NOMO-1 (cell line): ENCODE measurements around the gene KRT83.
"Not testable (repeated sequence)": the region's sequence is repeated elsewhere in the genome, so short reads cannot be mapped to it uniquely, and the experiment has no call there.

Source experiments
- DNase-seq, 2 experiments: peaks; one replicate each; lab custom pipeline; 2025; ENCODE audit not compliant: unreplicated experiment in 2 of 2; lab: John Stamatoyannopoulos, UW

KRT83 gene

DNA sequence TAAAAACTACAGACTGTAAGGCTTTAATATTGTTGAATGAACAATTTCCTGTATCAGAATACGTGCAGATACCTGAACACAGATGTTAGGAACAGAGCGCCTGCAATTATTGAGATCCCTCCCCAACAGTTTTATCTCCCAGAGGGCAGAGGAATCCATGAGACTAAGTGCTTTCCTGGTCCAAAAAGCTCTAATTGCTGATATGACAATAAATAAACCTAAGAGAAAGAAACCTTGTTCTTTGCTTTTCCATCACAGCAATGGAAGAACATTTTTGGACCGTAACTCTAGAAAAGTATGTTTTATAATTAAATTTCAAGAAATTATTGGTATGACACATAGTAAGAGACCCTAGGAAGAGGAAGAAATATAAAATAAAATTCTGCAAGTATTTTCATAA, 13.0 kb upstream of the KRT83 start:
- DNase-seq: no peak

DNA sequence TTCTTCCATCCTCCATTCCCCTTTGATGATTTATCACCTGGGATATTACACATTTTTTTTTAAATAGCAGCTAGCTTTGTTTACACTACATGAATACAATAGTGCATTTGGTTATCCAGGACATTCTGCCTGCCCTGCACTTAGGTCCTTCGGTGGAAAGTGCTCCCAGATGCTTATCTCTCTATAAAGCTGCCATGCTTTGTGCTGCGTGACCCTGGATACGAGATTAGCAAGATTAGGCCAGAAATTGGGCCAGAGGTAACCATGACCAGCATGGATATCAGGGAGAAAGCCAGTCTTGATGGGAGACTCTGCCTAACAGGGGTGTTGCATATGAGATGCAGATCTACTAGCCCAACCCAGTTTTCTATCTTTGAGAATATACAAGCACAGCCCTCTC, 12.1 kb upstream of the KRT83 start:
- DNase-seq: no peak

DNA sequence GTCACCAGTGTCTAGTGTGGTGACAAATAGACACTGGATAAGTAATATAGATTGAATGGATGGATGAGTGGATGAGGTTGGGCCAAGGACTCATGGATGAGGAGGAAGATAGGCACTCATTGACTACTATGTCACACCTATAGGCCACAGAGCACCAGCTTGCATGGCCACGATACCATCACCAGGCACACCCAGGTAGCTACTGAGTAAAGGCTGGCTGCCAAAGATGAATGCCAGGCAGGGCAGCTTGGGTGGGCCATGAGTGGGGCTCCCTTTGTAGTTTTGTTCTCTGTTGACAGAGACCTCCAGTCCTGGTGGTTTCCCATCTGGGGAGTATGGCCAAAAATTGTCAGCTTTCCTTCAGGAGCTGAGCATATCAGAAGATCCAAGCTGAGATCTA, 11.2 kb upstream of the KRT83 start:
- no peak for DNase-seq

- no peak for DNase-seq
Observed at GRCh38 chr12:52331833-52332232, 10.6 kb upstream of the KRT83 start.

DNA sequence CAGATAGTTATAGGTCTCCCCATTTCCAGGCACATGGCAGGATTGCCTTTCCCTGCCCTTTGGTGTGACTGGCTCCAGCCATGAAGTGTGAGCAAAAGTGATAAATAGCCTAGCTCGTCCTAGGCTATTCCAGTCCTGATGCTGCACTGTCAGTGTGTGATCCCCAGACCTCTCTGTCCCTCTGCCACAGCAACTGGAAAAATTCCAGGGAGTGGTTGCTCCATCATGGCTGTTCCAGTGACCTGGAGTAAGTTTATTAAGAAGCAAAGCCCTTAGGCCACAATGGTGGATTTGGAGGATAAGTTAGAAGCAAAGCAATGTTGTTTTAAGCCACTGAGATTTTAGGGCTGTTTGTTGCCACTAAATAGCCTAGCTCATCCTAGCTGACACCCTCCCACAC, 9.8 kb upstream of the KRT83 start:
- no peak for DNase-seq

- DNase-seq: no peak
Observed at GRCh38 chr12:52327830-52328500, 6.8 kb upstream of the KRT83 start.

GRCh38 chr12:52327052-52327829, 6.0 kb upstream of the KRT83 start:
- peak; percentile 71 to 80 for DNase-seq

DNA sequence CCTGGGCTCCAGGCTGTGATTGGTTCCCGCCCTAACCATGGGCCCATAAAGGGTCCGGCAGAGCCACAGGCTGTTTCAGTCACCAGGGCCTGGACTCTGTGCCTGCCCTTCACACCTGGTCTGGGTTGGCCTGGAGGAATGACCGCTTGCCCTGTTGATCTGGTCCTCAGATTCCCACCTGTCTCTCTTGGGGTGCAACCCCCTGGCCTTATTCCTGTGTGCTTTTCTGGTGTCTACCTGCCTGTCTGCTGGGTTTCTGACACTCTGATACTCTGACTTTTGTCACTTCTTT, 2.9 kb upstream of the KRT83 start:
- no peak for DNase-seq

DNA sequence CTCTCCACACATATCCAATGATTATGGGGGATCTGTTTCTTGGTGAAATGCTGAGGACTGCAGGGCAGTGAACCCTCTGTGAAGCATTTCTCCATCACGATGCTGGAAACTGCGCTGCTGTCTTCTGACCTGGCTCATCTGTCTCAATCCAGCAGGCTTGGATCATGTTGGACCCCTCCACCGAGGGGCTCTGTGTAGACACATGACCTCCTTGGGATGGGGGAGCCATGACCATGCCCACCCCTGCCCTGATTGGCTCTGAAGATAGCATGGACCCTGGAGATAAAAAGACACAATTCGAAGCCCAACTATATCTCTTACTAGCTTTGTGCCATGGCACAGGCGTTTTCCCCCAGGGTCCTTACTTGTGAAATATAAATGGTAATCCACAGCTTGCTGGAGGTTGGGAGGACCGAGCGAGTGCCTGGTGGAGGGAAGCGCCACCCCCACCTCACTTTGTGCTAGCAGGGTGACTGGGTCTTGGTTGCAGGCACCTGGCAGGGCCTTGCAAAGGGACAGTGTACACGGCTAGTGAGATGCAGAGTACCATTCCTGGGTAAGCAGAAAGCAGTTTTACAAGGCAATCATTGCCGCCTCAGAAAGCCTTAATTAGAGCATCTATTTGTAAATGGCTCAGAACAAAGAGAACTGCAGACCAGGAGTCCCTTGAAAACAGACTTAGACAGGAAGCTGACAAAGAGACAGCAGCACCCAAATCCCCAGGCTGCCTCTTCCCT, 2.4 kb upstream of the KRT83 start:
- DNase-seq: no peak

DNA sequence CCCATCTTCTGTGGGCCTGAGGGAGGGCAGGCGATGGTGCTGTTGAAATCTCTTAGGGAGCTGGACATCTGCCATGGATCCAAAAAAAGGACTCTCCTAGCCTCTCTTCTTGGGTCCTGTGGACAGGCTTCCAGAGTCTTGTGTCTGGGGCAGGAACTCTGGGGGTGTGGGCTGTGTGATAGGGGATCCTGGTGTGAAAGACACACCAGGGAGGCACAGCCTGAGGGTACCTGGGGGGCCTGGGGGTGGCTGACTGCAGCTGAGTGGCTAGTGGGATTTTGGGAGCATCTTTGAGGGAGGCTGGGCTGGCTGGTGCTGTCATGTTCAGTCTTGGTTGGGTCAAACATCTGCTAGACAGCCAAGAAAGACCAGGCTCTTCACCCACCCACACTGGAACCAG, 1.8 kb upstream of the KRT83 start:
- DNase-seq: no peak

GRCh38 chr12:52322069-52322468, 871 bp upstream of the KRT83 start:
- no peak for DNase-seq

DNA sequence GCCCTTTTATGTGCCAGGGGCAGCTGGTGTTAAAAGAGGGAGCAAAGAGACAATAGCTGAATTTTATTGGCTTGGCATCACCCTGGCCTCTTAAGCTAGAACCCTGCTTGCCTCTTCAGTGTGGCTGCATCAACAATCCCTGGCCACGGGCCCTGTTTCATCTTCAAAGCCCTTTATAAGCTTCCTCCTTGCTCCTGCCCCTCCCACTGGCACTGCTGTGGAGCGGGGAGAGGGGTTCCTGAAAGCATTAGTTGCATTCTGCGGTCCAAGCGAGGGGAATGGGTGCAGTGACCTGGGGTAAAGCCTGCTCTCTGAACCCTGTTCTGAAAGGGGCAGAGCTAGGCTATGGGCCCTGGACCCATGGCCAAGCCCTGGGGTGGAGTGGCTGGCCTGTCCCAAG, 220 bp upstream of the KRT83 start:
- no peak for DNase-seq

DNA sequence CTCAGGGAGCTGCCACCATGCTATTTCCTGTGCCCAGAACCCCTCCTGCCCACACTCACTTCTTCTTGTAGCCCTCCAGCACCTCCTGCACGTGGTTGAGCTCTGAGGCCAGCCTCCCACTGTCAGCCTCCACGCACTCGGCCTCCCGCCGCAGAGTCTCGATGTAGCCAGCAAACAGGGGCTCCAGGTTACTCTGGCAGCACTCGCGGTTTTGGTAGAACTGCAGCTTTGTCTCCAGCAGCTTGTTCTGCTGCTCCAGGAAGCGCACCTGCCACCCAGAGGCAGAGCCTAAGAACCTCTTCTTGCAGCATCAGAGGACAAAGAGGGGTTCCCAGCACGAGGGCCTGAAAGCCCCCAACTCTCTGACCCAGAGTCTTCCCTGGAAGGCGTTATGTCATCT, 2.1 kb downstream of the KRT83 start:
- no peak for DNase-seq

DNA sequence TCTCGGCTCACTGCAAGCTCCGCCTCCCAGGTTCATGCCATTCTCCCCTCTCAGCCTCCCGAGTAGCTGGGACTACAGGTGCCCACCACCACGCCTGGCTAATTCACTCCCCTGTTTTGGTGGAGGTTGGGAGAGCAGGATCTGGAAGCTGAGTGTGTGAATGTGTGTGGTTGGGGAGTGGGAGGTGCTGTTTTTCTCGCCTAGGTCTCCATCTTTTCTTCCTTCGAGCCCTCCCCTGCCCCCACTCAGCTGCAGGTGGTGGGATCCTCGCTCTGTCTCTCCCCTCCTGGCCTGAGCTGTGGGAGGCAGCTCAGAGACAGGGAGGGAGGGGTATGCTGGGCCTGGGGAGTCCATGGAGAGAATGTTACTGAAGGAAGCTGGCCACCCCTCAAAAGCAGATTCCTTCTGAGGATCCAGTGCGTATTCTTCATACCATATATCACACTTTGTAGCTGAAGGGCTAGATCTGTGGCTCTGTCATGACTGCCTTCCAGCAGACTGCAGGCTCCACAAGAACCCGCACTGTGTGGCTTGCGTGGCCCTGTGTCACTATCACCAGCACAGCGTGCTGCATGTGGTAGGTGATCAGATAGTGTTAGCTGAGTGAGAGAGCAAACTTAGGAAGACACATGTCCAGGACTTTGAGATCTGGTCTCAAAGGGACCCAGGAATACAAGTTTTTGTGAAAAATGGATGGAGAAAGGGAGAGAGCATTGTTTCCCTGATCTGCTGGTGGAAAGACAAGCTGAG, 2.8 kb downstream of the KRT83 start:
- no peak for DNase-seq

- DNase-seq: no peak
Observed at GRCh38 chr12:52317468-52318052, 3.6 kb downstream of the KRT83 start.

- no peak for DNase-seq
Observed at GRCh38 chr12:52316701-52317100, 4.5 kb downstream of the KRT83 start.

- no peak for DNase-seq
Observed at GRCh38 chr12:52316290-52316689, 4.9 kb downstream of the KRT83 start.

GRCh38 chr12:52315721-52316120, 5.5 kb downstream of the KRT83 start:
- not testable (repeated sequence) for DNase-seq

GRCh38 chr12:52314511-52314910, 6.7 kb downstream of the KRT83 start:
- no peak for DNase-seq

- no peak for DNase-seq
Observed at GRCh38 chr12:52313926-52314325, 7.3 kb downstream of the KRT83 start.

DNA sequence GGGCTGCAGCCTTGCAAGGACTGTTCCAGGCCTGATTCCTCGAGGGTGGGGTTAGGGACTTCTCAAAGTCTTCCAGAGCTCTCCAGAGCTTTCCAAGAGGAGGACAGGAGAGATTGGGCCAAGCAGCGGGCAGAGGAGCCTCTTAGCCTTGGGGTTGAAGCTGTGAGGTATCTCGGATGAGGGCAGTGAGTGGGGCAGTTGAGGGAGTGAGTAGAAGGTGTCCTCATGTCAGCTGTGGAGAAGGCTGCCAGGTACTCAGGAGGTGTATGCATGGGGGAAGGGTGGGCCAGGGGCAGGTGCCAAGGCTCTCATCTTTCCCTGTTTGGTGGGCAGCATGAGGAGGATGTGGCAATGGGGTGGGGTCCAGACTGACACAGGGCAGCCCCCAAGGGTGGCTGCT, 7.7 kb downstream of the KRT83 start:
- DNase-seq: no peak
